H1 (cell line): Measurements from ENCODE around the gene IFT74.

Experiments used
- CEBPB ChIP-seq: IDR thresholded peaks from 2 replicates; pipeline ENCODE4 v1.6.1; 2012; ENCODE audit warnings: low read depth, low read length
- EZH2 ChIP-seq: fragments of 200-600 bp; sonication (generic); IDR thresholded peaks from 2 replicates; pipeline ENCODE4 v1.7.1; 2012; ENCODE audit warnings: low read depth, mild to moderate bottlenecking, moderate library complexity, low read length, inconsistent platforms; ENCODE audit not compliant: severe bottlenecking
- JUN ChIP-seq: IDR thresholded peaks from 2 replicates; pipeline ENCODE4 v1.6.1; 2011; ENCODE audit warnings: low read depth, mild to moderate bottlenecking, improper control_type of control experiment, low read length
- KDM5A ChIP-seq: fragments of 200-600 bp; IDR thresholded peaks from 2 replicates; pipeline ENCODE4 v1.7.1; 2012; ENCODE audit warnings: mild to moderate bottlenecking, low read length, inconsistent platforms, mixed read lengths
- PHF8 ChIP-seq: fragments of 200-600 bp; sonication (generic); conservative IDR thresholded peaks from 2 replicates; pipeline ENCODE4 v1.7.1; 2012; ENCODE audit warnings: low read depth, mild to moderate bottlenecking, inconsistent platforms, low read length, moderate library complexity
- POLR2A ChIP-seq, 2 experiments: IDR thresholded peaks; 1 replicate in 1 of 2; 2 replicates in 1 of 2; pipeline ENCODE4 v1.6.1; 2011; ENCODE audit warnings: low read depth in 2 of 2, low read length in 2 of 2, mild to moderate bottlenecking in 2 of 2; ENCODE audit errors: control extremely low read depth in 1 of 2
- POLR2AphosphoS5 ChIP-seq: IDR thresholded peaks from 2 replicates; pipeline ENCODE4 v1.6.1; 2011; ENCODE audit warnings: low read depth, low read length
- RFX5 ChIP-seq: IDR thresholded peaks from 2 replicates; pipeline ENCODE4 v1.6.1; 2011; ENCODE audit warnings: low read depth, low read length, improper control_type of control experiment, borderline replicate concordance
- RNF2 ChIP-seq: fragments of 200-900, 300-1000 bp; sonication (generic); IDR thresholded peaks from 2 replicates; pipeline ENCODE4 v1.7.1; 2016; ENCODE audit warnings: borderline replicate concordance, low read depth, mild to moderate bottlenecking, antibody characterized with exemption, low read length; ENCODE audit not compliant: poor library complexity, severe bottlenecking; ENCODE audit errors: missing control alignments
- RXRA ChIP-seq: IDR thresholded peaks from 2 replicates; pipeline ENCODE4 v1.6.1; 2011; ENCODE audit warnings: low read depth, mild to moderate bottlenecking, low read length, moderate library complexity; ENCODE audit not compliant: insufficient read depth
- SP1 ChIP-seq: IDR thresholded peaks from 2 replicates; pipeline ENCODE4 v1.6.1; 2011; ENCODE audit warnings: low read depth, low read length
- SUZ12 ChIP-seq: fragments of 200-600 bp; sonication (generic); IDR thresholded peaks from 2 replicates; pipeline ENCODE4 v1.6.1; 2012; ENCODE audit warnings: mild to moderate bottlenecking, inconsistent platforms, low read length, moderate library complexity, mixed read lengths
- TAF1 ChIP-seq: IDR thresholded peaks from 2 replicates; pipeline ENCODE4 v1.6.1; 2011; ENCODE audit warnings: mild to moderate bottlenecking, low read depth, low read length
- TF ChIP-seq, protein P1 (sequence below), 3 experiments: IDR thresholded peaks; 1 replicate in 2 of 3; 2 replicates in 1 of 3; pipeline versions ENCODE4 v1.5.1 to v1.6.1; 2011; ENCODE audit warnings: low read length in 3 of 3, mild to moderate bottlenecking in 3 of 3, inconsistent platforms in 2 of 3, low read depth in 1 of 3, moderate library complexity in 1 of 3; ENCODE audit not compliant: insufficient read depth in 1 of 3; ENCODE audit errors: control extremely low read depth in 1 of 3

DNA sequence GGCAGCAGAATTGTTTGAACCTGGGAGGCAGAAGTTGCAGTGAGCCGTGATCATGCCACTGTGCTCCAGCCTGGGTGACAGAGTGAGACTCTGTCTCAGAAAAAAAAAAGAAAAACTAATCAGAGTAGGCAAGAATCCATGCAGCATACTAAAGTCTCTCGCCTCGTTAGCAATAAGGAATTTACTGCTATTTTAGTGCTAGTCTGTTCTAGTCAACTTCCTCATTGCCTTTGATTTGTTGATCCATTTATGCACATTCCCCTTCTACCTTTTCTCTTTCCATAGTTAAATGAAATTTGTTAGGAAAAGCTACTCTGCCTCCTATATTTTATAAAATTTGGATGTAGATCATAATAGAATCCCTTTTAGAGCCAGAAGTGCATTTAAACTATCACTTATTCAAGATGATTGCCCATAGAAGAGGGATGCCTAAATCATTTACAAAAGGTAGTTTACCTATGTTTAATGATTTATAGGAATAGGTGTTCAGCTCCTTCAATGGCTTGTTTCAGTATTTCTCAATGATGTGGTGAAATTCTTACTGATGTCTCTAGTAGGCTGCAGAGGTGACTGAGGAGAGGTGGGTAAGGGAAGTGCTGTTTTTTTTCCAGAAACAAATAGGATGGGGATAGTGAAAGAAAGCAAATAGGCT lies 47.3 kb downstream of the IFT74 start:
- TF ChIP-seq RFX5, result no peak
- no peak for TF ChIP-seq TAF1
- TF ChIP-seq SP1, result no peak
- TF ChIP-seq, protein P1, sequence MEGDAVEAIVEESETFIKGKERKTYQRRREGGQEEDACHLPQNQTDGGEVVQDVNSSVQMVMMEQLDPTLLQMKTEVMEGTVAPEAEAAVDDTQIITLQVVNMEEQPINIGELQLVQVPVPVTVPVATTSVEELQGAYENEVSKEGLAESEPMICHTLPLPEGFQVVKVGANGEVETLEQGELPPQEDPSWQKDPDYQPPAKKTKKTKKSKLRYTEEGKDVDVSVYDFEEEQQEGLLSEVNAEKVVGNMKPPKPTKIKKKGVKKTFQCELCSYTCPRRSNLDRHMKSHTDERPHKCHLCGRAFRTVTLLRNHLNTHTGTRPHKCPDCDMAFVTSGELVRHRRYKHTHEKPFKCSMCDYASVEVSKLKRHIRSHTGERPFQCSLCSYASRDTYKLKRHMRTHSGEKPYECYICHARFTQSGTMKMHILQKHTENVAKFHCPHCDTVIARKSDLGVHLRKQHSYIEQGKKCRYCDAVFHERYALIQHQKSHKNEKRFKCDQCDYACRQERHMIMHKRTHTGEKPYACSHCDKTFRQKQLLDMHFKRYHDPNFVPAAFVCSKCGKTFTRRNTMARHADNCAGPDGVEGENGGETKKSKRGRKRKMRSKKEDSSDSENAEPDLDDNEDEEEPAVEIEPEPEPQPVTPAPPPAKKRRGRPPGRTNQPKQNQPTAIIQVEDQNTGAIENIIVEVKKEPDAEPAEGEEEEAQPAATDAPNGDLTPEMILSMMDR (IDR thresholded peaks at IDR 0.05; ENCODE audit: control extremely low read depth in 1 of 3, insufficient read depth in 1 of 3, low read depth in 1 of 3, low read length in 3 of 3), result no peak
- TF ChIP-seq SUZ12, result no peak
- no peak for TF ChIP-seq KDM5A
- no peak for TF ChIP-seq CEBPB
- TF ChIP-seq JUN, result no peak
- TF ChIP-seq PHF8, result no peak
- no peak for TF ChIP-seq RNF2
- TF ChIP-seq EZH2, result no peak
- no peak for TF ChIP-seq POLR2A (IDR thresholded peaks at IDR 0.05; ENCODE audit: control extremely low read depth in 1 of 2, low read depth in 2 of 2, low read length in 2 of 2)
- no peak for TF ChIP-seq POLR2AphosphoS5
- TF ChIP-seq RXRA, result no peak
